Keratinocyte (primary cell): ENCODE data around the gene LRRC17. TPM values are rescaled to one million over a fixed set of nuclear protein-coding genes. Genes with fewer than 3 reads are reported as not detected.
"Not testable (repeated sequence)": the region's sequence is repeated elsewhere in the genome, so short reads cannot be mapped to it uniquely, and the experiment has no call there.

ENCODE experiments used
- DNase-seq: peaks from one replicate; pipeline ENCODE4 v3.0.0-alpha.2; 2011; ENCODE audit warnings: low read depth, missing footprints, low spot score
- FAIRE-seq: peaks from 2 replicates; lab custom pipeline; 2011; peaks lifted over from hg19 to GRCh38; lab: Jason Lieb, UNC
- H2AFZ ChIP-seq: 2 replicates; pipeline ENCODE4 v1.6.0; 2012; ENCODE audit warnings: low read length, control low read depth, inconsistent platforms; ENCODE audit not compliant: control insufficient read depth
- H3K27ac ChIP-seq: 2 replicates; pipeline ENCODE4 v1.5.1; 2011; ENCODE audit warnings: low read length; ENCODE audit not compliant: control insufficient read depth, insufficient read depth
- H3K27me3 ChIP-seq: 3 replicates; pipeline ENCODE4 v1.6.0; 2011; ENCODE audit warnings: low read length; ENCODE audit not compliant: control insufficient read depth, insufficient read depth; ENCODE audit errors: extremely low read depth
- H3K36me3 ChIP-seq, 2 experiments: 2 replicates in 1 of 2; 3 replicates in 1 of 2; pipeline ENCODE4 v1.5.1; 2011; ENCODE audit warnings: low read length in 2 of 2, mild to moderate bottlenecking in 1 of 2; ENCODE audit not compliant: control insufficient read depth in 2 of 2, insufficient read depth in 2 of 2; ENCODE audit errors: extremely low read depth in 1 of 2
- H3K4me1 ChIP-seq: 3 replicates; pipeline ENCODE4 v1.5.1; 2011; ENCODE audit warnings: low read length; ENCODE audit not compliant: control insufficient read depth, insufficient read depth; ENCODE audit errors: extremely low read depth
- H3K4me2 ChIP-seq: 3 replicates; pipeline ENCODE4 v1.6.0; 2011; ENCODE audit warnings: low read depth, low read length; ENCODE audit not compliant: control insufficient read depth, insufficient read depth; ENCODE audit errors: extremely low read depth
- H3K4me3 ChIP-seq, 3 experiments: fragments of 200-600 bp in 1 of 3; sonication (generic) in 1 of 3; 2 replicates in 2 of 3; 3 replicates in 1 of 3; pipeline ENCODE4 v1.5.1; 2011 to 2016; ENCODE audit warnings: low read length in 3 of 3, mild to moderate bottlenecking in 3 of 3, control low read depth in 2 of 3, inconsistent platforms in 1 of 3, low read depth in 1 of 3, mixed read lengths in 1 of 3, mixed run types in 1 of 3, moderate library complexity in 1 of 3; ENCODE audit not compliant: control insufficient read depth in 2 of 3, insufficient read depth in 2 of 3; ENCODE audit errors: extremely low read depth in 1 of 3
- H3K79me2 ChIP-seq: 2 replicates; pipeline ENCODE4 v1.6.0; 2012; ENCODE audit warnings: low read length; ENCODE audit not compliant: control insufficient read depth, insufficient read depth
- H3K9ac ChIP-seq: 3 replicates; pipeline ENCODE4 v1.6.0; 2011; ENCODE audit warnings: low read length; ENCODE audit not compliant: control insufficient read depth, insufficient read depth; ENCODE audit errors: extremely low read depth
- H3K9me1 ChIP-seq: 3 replicates; pipeline ENCODE4 v1.6.0; 2011; ENCODE audit warnings: low read length; ENCODE audit not compliant: control insufficient read depth, insufficient read depth; ENCODE audit errors: extremely low read depth
- H3K9me3 ChIP-seq: 2 replicates; pipeline ENCODE4 v1.5.1; 2012; ENCODE audit warnings: low read depth, low read length; ENCODE audit not compliant: control insufficient read depth
- H4K20me1 ChIP-seq: 3 replicates; pipeline ENCODE4 v1.6.0; 2011; ENCODE audit warnings: low read length; ENCODE audit not compliant: control insufficient read depth, insufficient read depth; ENCODE audit errors: extremely low read depth
- CTCF ChIP-seq, 3 experiments: IDR thresholded peaks in 1 of 3; conservative IDR thresholded peaks in 1 of 3; optimal IDR thresholded peaks in 1 of 3; 2 replicates in 2 of 3; 3 replicates in 1 of 3; pipeline versions ENCODE3 to v1.5.1; 2011; ENCODE audit warnings: low read length in 3 of 3, mild to moderate bottlenecking in 3 of 3, moderate library complexity in 2 of 3, control low read depth in 1 of 3, inconsistent platforms in 1 of 3; ENCODE audit not compliant: insufficient read depth in 2 of 3; ENCODE audit errors: extremely low read depth in 1 of 3
- EZH2 ChIP-seq: IDR thresholded peaks from one replicate; pipeline ENCODE4 v1.6.1; 2012; ENCODE audit warnings: inconsistent platforms, mild to moderate bottlenecking, low read length, moderate library complexity
- dilution Hi-C: fragments of 300-500 bp; cut with MboI; formaldehyde crosslinking; loops from one replicate; pipeline ENCODE4 v1.7.0; 2020; ENCODE audit warnings: low sequenced_read_pairs; ENCODE audit not compliant: extremely low pct_ligation_motif_present
- polyA plus RNA-seq, 5 experiments: library from polyadenylated mRNA; depleted of rRNA in 3 of 5; stranded (reverse) in 3 of 5; stranded (forward) in 1 of 5; unstranded in 1 of 5; fragments of >200 nt; gene quantifications; 1 replicate in 1 of 5; 2 replicates in 3 of 5; 3 replicates in 1 of 5; pipeline versions ENCODE4 v1.2.1 to v1.2.3, GENCODE V29; 2011 to 2012; ENCODE audit warnings: missing spikeins in 2 of 5, low read depth in 1 of 5, low replicate concordance in 1 of 5

Gene LRRC17
- polyA plus RNA-seq, 1 donor (not counting 4 experiments of a cell fraction or from before 2014, with no cell fraction given) = 0.20 TPM

- no peaks in the 10 kb centered on the region for H3K27me3 ChIP-seq
- H4K20me1 ChIP-seq = no peaks in the 10 kb centered on the region
- H3K79me2 ChIP-seq = no peaks in the 10 kb centered on the region
- no peak overlapping the region for H3K27ac ChIP-seq
- H3K4me1 ChIP-seq = peaks cover 8% of the 10 kb centered on the region
- no peak overlapping the region for H3K9ac ChIP-seq
- DNase-seq = no peak
- no peaks in the 10 kb centered on the region for H3K36me3 ChIP-seq
- H2AFZ ChIP-seq = no peak overlapping the region
- TF ChIP-seq EZH2 = no peak
- no peak for TF ChIP-seq CTCF (optimal IDR thresholded peaks at IDR 0.05 in 1 of 3, IDR thresholded peaks at IDR 0.05 in 1 of 3, conservative IDR thresholded peaks at IDR 0.05 in 1 of 3; ENCODE audit: extremely low read depth in 1 of 3, insufficient read depth in 2 of 3, low read length in 3 of 3)
- dilution Hi-C loops = no loop called here
- no peak for FAIRE-seq
- H3K4me2 ChIP-seq = no peak overlapping the region
- no peaks in the 10 kb centered on the region for H3K9me3 ChIP-seq
- H3K9me1 ChIP-seq = no peaks in the 10 kb centered on the region
- no peak overlapping the region for H3K4me3 ChIP-seq
These were observed 63.1 kb downstream of the LRRC17 start for GRCh38 chr7:102975854-102976253.

- dilution Hi-C loops = no loop called here
These were observed 63.7 kb downstream of the LRRC17 start for GRCh38 chr7:102976493-102976892.

GRCh38 chr7:102977586-102977985 lies 64.8 kb downstream of the LRRC17 start:
- H3K27ac ChIP-seq, H3K36me3 ChIP-seq, H3K9ac ChIP-seq, H3K4me3 ChIP-seq, DNase-seq, H3K27me3 ChIP-seq, H3K9me3 ChIP-seq, H4K20me1 ChIP-seq, H2AFZ ChIP-seq, H3K9me1 ChIP-seq, H3K79me2 ChIP-seq, H3K4me2 ChIP-seq, H3K4me1 ChIP-seq, FAIRE-seq, dilution Hi-C loops: not testable (repeated sequence)

More at GRCh38 chr7:102976493-102976892, 63.7 kb downstream of the LRRC17 start:
- DNase-seq (no peak), FAIRE-seq (no peak)
- Histone ChIP-seq H3K27me3 (no peaks in the 10 kb centered on the region), H3K9ac (no peak overlapping the region), H3K27ac (no peak overlapping the region), H4K20me1 (no peaks in the 10 kb centered on the region), H2AFZ (no peak overlapping the region), H3K4me1 (peaks cover 8% of the 10 kb centered on the region), H3K4me3 (no peak overlapping the region), H3K36me3 (no peaks in the 10 kb centered on the region), H3K9me3 (no peaks in the 10 kb centered on the region), H3K79me2 (no peaks in the 10 kb centered on the region), H3K4me2 (no peak overlapping the region), H3K9me1 (no peaks in the 10 kb centered on the region)
- no peak for TF ChIP-seq CTCF (optimal IDR thresholded peaks at IDR 0.05 in 1 of 3, IDR thresholded peaks at IDR 0.05 in 1 of 3, conservative IDR thresholded peaks at IDR 0.05 in 1 of 3; ENCODE audit: extremely low read depth in 1 of 3, insufficient read depth in 2 of 3, low read length in 3 of 3)
- no peak for TF ChIP-seq EZH2
